GM20431 (cell line): ENCODE results near the gene SLC25A3.

Source experiments
- in situ Hi-C: fragments of 300-500 bp; cut with MseI, MboI; formaldehyde crosslinking; loops from one replicate; pipeline ENCODE4 v1.15.0; 2020; ENCODE audit warnings: low sequenced_read_pairs; ENCODE audit not compliant: unreplicated experiment

The SLC25A3 gene

GRCh38 chr12:98651328-98651727 is 57.8 kb downstream of the SLC25A3 start:
- in situ Hi-C loops, result no loop called here

GRCh38 chr12:98653866-98654493 is 60.5 kb downstream of the SLC25A3 start:
- in situ Hi-C loops, result no loop called here
